GM19238 (cell line): ENCODE results near the gene GRIK3.

Experiments used
- DNase-seq: peaks from one replicate; pipeline ENCODE4 v3.0.0; 2011; ENCODE audit warnings: low spot score; ENCODE audit not compliant: insufficient read length

Gene GRIK3

DNA sequence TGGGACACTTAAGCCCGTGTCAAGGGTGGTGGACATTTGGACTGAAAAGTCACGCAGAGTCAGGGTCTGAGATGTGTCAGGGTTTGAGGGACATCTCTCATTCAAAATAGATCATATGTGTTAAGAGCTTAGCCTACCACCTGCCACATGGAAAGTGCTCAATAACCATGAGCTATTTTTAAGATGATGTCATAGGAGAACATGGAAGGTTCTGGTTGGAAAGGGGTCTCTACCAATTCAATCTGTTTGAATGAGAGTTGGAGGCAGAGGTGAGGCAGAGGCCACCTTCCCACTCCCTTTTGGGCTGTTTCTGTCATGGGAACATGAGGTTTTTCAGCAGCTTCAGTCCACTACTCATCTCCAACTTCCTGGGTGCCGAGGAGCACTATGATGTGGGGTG lies 239.9 kb downstream of the GRIK3 start:
- DNase-seq = no peak

DNA sequence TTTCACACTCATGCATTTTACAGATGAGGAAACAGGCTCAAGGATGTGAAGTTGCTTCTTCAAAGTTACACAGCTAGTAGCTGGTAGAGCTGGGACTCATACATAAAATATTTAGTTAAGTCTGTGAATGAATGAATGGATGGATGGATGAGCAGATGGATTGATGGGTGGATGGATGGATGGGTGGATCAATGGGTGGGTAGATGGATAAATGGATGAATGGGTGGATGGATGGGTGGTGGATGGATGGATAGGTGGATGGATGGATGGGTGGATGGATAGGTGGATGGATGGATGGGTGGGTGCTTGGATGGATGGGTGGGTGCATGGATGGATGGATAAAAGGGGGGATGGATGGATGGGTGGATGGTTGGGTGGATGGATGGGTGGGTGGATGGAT lies 240.9 kb downstream of the GRIK3 start:
- no peak for DNase-seq

DNA sequence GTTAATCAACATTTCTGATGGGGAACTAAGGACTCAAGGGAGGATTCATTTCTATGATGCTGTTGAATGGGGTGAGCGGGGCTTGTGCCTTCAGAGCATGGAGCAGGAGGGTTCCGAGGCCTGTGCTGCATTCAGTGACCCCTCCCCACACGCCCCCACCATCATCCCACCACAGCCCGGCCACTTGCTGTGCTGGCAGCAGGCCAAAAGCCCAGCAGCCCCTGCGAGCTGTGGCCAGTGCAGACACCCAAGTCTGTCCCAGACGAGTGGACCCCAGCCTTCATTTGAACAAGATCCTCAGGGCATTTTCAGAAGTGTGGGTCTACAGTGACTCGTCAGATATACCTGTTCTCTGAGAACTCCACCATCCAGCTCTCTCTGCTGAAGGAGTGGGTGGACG lies 242.0 kb downstream of the GRIK3 start:
- DNase-seq = no peak

DNA sequence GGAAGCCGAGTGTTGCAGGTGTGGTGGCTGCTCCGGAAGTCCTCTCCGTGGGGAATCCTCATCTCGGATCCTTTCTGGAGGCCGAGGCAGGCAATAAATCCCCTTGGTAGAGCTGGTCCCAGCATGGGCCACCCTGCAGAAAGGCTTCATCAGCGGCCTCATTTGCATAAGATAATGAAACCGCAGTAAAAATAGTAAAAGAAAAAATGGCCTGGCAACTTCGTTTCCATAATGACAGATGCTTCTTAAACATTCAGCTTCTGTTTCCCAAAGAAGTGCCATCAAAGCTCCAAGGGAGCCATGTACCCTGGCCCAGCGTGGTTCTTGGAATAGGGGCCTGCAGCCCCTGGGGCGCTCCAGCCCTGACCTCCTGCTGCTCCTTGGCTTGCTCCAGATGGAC lies 244.1 kb downstream of the GRIK3 start:
- no peak for DNase-seq

DNA sequence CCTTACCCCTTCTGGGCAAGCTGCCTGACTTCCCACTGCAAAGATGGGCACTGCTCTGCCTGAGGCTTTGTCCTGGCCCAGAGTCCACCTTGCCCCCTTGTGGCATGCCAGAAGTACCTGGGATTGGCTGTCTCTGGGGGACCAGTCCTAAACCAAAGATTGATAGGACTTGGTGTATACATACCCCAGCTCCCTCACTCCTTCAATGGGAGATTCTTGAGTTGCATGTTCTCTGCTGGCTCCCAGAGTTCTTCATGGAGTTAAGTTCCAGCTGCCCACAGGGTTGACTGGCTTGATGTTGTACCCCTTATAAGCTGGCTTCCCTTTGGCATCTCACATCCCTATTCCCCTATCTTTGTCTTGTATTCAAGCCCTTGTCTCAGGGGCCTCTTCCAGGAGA lies 244.8 kb downstream of the GRIK3 start:
- no peak for DNase-seq

DNA sequence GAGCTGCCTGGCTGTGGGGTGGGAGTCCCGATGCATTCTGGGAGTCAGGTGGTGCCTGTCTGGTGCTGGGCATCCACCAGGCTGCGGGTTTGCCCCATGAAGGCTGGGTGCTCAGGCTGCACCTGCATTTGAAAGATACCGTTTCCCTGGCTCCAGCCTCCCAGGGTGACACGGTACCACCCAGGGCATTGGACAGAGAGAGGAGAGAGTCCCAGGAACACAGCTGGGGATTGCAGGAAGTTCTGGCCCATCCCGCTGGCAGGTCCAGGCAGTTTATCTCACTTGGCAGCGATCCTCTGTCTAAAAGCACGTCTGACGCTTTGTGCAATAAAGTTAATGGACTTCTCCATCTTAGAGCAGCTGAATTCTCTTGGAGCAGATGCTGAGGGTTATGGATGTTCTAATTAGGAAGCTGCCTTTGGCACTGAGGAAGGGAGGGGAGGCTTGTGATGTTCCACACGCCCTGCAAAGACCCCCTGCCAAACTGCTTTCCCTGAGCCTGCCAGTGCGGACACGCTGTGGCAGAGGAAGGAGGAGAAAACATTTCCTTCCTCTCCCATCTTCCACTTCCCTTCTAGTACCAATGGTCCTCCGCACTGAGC lies 246.9 kb downstream of the GRIK3 start:
- DNase-seq = no peak

DNA sequence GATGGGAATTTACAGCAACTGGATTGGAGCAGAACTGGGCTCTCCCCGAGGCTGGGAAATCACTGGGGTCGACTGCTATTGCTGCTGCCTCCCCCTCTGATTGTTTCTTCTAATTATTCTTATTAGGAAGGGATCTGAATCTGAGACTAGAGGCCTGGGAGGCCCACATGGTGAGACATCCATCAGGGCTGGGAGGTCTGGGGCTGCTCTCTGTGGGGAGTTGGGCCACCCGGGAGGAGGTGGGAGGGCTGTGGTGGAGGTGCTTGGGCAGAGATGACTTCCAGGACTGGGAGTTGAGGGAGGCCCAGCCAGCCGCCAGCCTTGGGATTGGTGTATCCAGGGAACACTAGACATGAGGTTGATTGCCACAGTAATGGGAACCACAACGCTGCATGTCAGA lies 247.9 kb downstream of the GRIK3 start:
- no peak for DNase-seq

DNA sequence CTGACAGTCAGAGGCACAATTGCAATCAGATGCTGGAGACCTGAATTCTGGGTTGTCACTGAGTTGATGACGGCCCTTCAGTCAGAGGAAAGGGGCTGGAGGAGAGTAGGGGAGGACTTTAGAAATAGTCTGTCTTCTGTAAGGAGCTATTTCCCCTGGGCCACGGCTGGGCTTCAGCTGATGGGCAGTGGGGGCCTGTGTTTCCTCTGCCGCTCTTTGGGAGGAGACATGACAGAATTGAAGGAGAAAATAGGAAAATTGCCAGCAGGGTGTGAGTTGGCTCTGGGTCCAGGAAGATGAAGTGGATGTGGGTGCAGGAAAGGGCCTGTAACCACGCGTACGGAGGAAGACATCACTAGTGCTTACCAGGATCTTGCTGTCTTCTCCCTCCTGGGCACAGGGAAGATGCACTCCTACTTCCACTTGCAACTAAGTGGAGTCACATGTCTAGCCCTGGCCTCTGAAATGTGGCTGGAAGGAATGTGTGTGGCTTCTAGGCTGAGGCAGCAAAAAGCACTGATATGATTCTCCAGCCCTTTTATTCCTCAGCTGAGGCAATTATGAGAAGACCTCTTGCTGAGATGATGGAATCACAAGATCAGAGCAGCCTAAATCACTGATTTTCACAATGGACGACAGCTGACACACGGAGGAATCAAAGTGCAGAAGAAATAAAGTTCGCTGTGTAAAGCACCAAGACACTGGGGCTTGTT lies 250.0 kb downstream of the GRIK3 start:
- DNase-seq = no peak

DNA sequence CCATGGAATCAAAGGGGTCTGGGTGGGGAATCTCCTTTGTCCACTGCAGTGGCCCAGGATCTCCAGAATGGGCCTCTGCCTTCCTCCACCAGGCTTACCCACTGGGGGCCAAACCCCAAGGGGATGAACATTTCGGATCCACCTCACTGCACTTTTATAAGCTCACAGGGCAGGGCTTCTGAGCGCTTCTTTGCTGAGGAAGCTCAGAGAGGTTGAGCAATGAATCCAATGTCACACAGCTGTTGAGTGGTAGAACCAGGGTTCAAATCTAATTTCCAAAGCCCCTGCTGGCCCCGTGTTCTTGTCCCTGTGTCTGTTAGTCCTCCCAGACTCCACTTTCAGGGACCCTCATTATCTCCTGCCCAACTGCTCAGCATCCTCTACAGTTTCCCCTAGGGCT lies 250.8 kb downstream of the GRIK3 start:
- no peak for DNase-seq

DNA sequence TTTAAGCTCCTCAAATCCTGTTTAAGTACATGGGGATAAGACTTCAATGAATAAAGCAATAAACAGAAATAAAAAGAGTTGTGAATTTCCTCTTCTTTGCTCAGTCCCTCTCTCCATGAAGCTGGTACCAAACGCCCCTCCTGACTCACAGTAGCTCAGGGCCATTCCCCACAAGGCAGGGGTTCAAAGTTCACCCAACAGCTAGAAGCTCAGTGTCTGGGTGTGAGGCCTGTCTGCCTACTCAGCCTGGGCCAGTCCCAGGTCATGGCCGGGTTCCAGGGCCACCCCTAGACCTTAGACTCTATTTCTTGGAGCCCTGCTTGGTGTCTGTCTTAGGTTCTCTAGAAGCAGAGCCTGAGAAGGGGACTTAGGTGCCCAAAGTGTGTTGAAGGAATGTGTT lies 251.5 kb downstream of the GRIK3 start:
- no peak for DNase-seq

DNA sequence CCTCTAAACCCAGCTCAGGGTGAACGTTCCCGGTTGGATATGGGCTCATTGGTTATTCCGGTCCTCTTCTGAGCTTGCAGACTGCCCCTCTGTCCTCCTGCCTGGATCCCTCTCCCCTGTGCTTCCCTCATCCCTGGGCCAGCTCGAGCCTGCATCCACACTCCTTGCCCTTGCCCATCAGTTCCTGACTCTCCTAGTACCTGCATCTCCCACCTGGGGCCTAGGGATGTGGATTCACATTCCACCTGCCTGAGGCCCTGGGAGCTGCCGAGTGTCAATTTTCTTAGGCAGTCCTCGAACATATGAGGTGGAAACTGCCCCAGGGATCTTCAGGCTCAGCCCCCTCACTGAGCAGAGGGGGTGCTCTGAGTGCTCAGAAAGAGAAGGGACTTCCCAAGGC lies 252.2 kb downstream of the GRIK3 start:
- no peak for DNase-seq

DNA sequence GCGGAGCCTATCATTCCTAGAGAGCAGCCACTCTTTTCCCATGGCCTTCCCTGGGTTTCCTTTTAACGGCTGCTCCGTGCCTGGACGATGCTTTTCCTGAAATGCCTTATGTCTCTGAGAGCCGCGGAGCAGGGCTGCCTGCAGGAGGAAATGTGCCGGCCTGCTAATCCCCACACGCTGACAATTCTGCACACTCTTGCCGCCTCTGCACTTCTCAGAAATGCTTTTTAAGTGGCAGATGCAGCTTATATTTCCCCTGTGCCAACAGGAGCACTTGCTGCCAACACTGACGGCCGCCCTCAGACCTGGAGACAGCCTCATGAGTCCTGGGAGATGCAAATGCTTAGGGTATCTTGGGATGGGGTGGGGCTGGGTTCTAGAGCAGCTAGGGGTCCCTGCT lies 253.2 kb downstream of the GRIK3 start:
- DNase-seq = no peak

DNA sequence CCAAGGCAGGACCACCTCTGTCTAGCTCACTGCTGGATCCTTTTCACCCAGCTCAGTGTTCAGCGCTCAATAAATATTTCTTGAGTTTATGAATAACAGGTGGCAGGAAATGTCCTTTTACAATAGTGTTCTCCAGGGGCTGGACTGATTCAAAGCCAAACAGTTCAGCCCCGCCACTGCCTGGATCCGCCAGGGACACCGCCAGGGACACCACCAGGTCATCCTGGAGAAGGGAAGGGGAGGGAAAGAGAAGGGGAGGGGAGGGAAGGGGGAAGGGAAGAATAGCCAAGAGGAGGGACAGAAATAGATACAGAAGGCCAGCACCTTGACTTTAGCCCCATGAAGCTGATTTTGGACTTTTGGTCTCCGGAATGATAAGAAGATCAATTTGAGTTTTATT lies 255.6 kb downstream of the GRIK3 start:
- no peak for DNase-seq

DNA sequence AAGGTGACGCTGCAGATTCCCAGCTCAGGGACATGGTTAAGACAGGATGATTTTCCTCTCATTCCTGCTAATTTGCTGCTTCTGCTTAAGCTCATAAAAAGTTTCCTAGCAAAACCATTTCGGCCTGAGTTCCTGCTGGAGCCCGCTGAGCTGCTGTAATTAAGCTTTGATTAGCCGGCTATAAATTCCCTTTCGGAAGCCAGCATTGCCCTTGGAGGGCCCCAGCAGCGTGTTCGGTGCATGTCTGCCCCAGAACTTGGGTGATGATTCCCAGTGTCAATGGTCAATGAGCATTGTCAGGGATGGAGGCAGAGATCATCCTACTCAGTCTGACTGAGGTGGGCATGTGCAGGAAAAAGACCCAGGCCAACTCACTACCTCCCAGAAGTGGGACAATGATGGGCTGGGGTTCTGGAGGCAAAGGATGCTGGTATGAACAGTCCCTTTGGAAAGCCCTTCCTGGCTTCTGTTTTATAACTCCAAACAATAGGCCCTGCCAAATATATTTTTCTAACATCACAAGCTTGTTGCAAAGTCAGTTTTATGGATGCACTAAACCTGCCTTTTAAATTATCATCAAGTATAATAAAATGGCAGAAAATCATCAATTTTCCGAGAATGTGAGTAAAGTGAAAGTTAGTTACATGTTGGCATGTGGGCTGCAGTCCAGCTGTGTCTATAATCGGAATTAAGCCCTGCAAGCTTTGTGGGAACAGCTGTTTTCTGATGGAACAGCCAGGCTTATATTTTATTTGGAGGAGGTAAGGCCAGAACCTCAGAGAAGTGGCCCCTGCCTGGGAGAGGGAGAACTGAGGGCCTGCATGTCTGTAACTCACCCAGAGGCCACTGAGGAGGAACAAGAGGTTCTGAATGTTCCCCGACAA lies 257.1 kb downstream of the GRIK3 start:
- DNase-seq = no peak

DNA sequence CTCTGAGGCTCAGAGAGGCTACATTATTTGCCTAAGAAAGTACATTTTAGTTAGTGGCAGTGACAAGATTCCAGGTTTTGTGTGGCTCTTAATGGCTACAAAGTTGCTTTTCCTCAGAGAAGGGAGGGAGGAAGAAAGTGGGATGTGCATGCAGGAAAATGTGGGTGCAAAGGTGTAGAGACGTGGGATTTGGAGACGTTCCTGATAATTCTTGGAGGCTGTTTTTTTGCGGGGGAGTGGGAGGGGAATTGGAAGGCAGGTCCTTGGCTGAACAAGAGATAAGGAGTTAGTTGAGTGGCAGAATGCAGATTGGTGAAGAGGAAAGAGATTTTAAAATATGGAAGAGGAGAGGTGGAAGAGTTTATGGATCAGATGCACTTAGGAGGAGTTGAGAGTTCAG lies 258.1 kb downstream of the GRIK3 start:
- DNase-seq = no peak

DNA sequence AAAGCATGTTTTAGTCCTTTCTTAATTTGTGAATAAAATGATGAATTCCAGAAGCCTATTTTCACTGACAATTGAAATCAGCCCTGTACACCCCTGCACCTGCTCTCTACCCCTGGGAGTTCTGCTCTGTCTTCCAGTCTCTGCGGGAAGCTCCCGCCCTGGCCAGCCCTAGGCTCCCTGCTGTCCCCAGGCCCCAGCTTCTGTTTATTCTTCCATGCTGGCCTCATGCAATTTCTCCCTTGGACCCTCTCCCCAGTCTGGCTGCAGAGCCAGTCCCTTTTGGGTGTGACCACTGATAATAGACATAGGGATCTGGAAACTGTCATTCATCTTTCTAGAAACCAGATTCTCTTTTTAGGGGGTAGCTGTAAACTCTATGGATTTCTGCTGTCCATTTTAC lies 258.6 kb downstream of the GRIK3 start:
- no peak for DNase-seq

DNA sequence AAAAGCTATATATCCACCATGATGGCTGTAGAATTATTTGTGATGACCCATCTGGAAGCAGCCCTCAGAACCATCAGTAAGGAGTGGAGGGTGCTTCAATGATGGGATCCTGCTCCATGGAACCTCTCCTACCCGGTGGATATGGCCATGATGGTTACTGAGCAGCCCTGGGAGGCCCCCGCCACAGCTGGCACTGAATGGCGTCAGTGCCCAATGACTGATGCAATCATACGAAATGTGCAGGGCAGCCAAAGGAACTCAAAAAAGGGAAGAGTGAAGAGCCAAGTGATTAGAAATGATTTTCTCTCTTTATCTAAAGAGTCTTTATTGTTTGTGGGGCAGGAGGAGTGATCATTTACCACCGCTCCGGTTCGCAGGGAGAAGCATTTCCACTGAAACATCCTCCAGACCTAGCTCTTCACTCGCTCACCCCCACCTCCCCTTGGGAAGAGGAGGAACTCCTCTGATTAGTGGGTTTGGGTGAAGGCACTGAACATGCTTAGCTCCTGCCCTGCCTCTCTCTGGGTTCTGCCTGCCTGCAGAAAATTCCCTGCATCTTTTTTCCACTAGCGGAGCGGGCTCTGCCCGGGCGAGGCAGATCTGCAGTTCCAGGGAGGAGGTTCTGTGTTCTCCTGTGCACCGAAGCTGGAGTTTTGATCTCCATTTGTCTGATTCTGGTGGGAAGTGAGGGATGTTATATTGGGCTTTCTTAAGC lies 260.3 kb downstream of the GRIK3 start:
- no peak for DNase-seq

DNA sequence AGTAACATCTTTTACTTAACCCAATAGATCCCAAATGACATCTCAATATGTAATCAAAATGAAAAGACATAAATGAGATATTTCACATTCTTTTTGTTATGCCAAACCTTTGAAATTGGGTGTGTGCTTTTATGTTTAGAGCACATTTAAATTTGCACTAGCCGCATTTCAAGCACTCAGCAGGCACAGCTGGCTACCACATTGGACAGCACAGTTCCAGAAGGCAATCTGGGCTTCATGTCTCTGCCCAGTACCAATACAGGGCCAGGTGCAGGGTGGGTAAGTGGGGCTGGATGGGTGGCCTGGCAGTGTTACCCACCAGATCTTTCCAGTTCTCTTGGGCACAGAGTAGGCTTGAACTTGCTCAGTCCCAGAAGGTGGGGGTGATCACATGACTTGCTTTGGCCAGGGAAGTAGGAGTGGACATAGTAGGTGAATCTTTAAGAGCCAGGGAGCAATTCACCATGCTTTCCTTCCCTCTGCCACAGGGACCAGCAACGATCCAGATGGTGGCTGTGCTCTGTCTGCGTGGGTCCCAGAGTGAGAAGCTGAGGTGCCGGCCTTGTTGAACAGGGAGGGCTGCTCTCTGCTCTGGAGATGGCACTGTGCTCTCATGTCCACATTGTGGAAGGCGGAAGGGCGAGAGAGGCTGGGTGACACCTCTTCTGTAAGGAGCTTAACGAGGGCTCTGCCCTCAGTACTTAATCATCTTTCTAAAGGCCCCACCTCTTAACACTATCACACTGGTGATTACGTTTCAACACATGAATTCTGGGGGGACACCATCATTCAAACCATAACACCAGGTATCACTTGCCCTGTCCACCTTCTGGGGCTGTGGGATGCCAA lies 261.4 kb downstream of the GRIK3 start:
- no peak for DNase-seq

DNA sequence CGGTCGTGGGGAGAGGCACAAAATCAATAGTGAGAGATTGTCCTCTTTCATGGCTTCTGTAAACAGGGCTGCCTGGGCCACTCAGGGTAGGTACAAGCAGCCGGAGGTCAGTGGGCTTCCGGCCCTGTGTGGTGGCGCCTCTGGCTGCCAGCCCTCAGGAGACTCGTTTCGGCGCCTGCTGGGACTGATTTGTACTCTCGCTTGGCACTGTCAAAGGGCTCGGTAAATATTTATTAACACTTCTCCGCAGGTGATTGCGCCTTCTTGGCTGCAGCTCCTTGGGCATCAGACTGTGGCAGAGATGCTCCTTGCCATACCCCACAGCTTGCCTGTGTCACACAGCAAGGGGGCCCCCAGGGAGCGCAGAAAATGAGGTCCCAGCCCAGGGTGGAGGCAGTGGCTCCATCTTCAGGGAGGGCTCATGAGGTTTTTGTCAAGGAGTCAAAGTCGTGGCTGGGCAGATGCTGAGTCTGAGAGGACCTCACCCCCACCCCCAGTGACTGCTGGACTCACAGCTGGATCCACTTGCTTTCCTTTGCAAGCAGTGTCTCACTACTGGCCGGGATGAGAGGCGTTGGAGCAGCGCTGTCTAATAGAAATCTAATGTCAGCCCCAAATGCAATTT lies 262.5 kb downstream of the GRIK3 start:
- no peak for DNase-seq

DNA sequence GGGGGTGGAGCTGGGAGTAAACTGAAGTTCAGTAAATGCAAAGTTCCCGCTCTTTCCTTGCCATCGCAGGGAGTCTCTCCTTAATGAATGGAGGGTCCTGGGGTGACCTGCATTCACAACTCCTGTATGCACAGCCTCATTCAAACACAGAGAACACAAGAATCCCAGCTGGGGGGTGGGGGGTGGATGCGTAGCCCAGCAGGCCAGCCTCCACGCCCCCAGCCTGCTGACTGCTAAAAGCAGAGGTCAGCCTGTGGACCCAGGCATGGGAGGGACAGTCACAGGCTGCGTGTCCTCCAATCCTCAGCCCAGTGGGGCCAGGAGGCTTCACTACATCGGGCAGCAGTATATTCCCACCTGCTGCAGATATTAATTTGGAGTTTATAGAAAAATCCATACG lies 263.1 kb downstream of the GRIK3 start:
- no peak for DNase-seq
